ENCODE measurements around the gene OR7A10.

GRCh38 chr19:14868497-14868896 lies 19.8 kb upstream of the OR7A10 start:
- TF ChIP-seq, protein P1, sequence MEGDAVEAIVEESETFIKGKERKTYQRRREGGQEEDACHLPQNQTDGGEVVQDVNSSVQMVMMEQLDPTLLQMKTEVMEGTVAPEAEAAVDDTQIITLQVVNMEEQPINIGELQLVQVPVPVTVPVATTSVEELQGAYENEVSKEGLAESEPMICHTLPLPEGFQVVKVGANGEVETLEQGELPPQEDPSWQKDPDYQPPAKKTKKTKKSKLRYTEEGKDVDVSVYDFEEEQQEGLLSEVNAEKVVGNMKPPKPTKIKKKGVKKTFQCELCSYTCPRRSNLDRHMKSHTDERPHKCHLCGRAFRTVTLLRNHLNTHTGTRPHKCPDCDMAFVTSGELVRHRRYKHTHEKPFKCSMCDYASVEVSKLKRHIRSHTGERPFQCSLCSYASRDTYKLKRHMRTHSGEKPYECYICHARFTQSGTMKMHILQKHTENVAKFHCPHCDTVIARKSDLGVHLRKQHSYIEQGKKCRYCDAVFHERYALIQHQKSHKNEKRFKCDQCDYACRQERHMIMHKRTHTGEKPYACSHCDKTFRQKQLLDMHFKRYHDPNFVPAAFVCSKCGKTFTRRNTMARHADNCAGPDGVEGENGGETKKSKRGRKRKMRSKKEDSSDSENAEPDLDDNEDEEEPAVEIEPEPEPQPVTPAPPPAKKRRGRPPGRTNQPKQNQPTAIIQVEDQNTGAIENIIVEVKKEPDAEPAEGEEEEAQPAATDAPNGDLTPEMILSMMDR (IDR thresholded peaks at IDR 0.05): no peak
- no peak for TF ChIP-seq EZH2phosphoT487 (IDR thresholded peaks at IDR 0.05)
- no peak for TF ChIP-seq EZH2 (IDR thresholded peaks at IDR 0.05)

Data from neural progenitor cell (in vitro differentiated cells).